Ectodermal cell (in vitro differentiated cells): ENCODE results near the gene NAMPT.

Experiments used
- H3K27ac ChIP-seq: 2 replicates; pipeline ENCODE4 v1.7.0; 2013; ENCODE audit warnings: mild to moderate bottlenecking, low read depth, low read length; ENCODE audit not compliant: insufficient read depth, poor library complexity, severe bottlenecking
- H3K27me3 ChIP-seq: 2 replicates; pipeline ENCODE4 v1.7.0; 2013; ENCODE audit warnings: mild to moderate bottlenecking, low read length; ENCODE audit not compliant: insufficient read depth, control insufficient read depth, poor library complexity, severe bottlenecking
- H3K36me3 ChIP-seq: one replicate; pipeline ENCODE4 v1.7.0; 2013; ENCODE audit warnings: low read length; ENCODE audit not compliant: control insufficient read depth, insufficient read depth
- H3K4me1 ChIP-seq: one replicate; pipeline ENCODE4 v1.7.0; 2013; ENCODE audit warnings: low read length; ENCODE audit not compliant: control insufficient read depth, insufficient read depth
- H3K4me3 ChIP-seq: 2 replicates; pipeline ENCODE4 v1.7.0; 2013; ENCODE audit warnings: low read depth, low read length, control low read depth; ENCODE audit not compliant: insufficient read depth
- H3K9me3 ChIP-seq: 2 replicates; pipeline ENCODE4 v1.7.0; 2013; ENCODE audit warnings: mild to moderate bottlenecking, low read length, moderate library complexity; ENCODE audit not compliant: control insufficient read depth
- WGBS, 2 experiments: methylation state at CpG; one replicate each; pipeline ENCODE4 v1.1.7; 2013; ENCODE audit warnings: missing lambda C conversion rate in 2 of 2; 5-methylcytosine and 5-hydroxymethylcytosine counted together

The NAMPT gene

GRCh38 chr7:106257752-106258151 lies 27.0 kb downstream of the NAMPT start:
- 91 to 95% methylated on average over 3 of the region's 3 CpGs for WGBS, 2 experiments
- peaks cover 26% of the 10 kb centered on the region for H3K36me3 ChIP-seq
- no peak overlapping the region for H3K4me3 ChIP-seq
- H3K27ac ChIP-seq: no peak overlapping the region
- no peaks in the 10 kb centered on the region for H3K27me3 ChIP-seq
- no peaks in the 10 kb centered on the region for H3K4me1 ChIP-seq
- no peaks in the 10 kb centered on the region for H3K9me3 ChIP-seq

- no peak overlapping the region for H3K27ac ChIP-seq
- no peaks in the 10 kb centered on the region for H3K4me1 ChIP-seq
- WGBS, 2 experiments: 95 to 100% methylated on average over 2 of the region's 2 CpGs
- H3K36me3 ChIP-seq: peaks cover 25% of the 10 kb centered on the region
- no peaks in the 10 kb centered on the region for H3K27me3 ChIP-seq
- no peaks in the 10 kb centered on the region for H3K9me3 ChIP-seq
- no peak overlapping the region for H3K4me3 ChIP-seq
Observed at GRCh38 chr7:106256144-106256543, 28.6 kb downstream of the NAMPT start.

GRCh38 chr7:106255246-106255645 lies 29.5 kb downstream of the NAMPT start:
- Histone ChIP-seq H3K36me3 (peaks cover 23% of the 10 kb centered on the region), H3K27me3 (no peaks in the 10 kb centered on the region), H3K9me3 (no peaks in the 10 kb centered on the region), H3K4me1 (no peaks in the 10 kb centered on the region), H3K27ac (no peak overlapping the region), H3K4me3 (no peak overlapping the region)
- WGBS, 2 experiments: 96 to 97% methylated on average over 1 of the region's 1 CpG

- H3K9me3 ChIP-seq: no peaks in the 10 kb centered on the region
- no peak overlapping the region for H3K27ac ChIP-seq
- no peak overlapping the region for H3K4me3 ChIP-seq
- WGBS, 2 experiments: 92 to 100% methylated on average over 2 to 3 of the region's 4 CpGs
- no peaks in the 10 kb centered on the region for H3K27me3 ChIP-seq
- H3K4me1 ChIP-seq: no peaks in the 10 kb centered on the region
- peaks cover 20% of the 10 kb centered on the region for H3K36me3 ChIP-seq
Observed at GRCh38 chr7:106254525-106255116, 30.2 kb downstream of the NAMPT start.

GRCh38 chr7:106252568-106252967 lies 32.2 kb downstream of the NAMPT start:
- peaks cover 9% of the 10 kb centered on the region for H3K36me3 ChIP-seq
- no peaks in the 10 kb centered on the region for H3K9me3 ChIP-seq
- no peak overlapping the region for H3K27ac ChIP-seq
- no peak overlapping the region for H3K4me3 ChIP-seq
- no CpG with 5 or more reads among the region's 3 CpGs for WGBS, 2 experiments
- H3K4me1 ChIP-seq: no peaks in the 10 kb centered on the region
- H3K27me3 ChIP-seq: no peaks in the 10 kb centered on the region

GRCh38 chr7:106249488-106249887 lies 35.3 kb downstream of the NAMPT start:
- no peaks in the 10 kb centered on the region for H3K27me3 ChIP-seq
- no peak overlapping the region for H3K27ac ChIP-seq
- no peak overlapping the region for H3K4me3 ChIP-seq
- peaks cover 14% of the 10 kb centered on the region for H3K36me3 ChIP-seq
- H3K9me3 ChIP-seq: no peaks in the 10 kb centered on the region
- no peaks in the 10 kb centered on the region for H3K4me1 ChIP-seq
- whole genome bisulfite sequencing, 2 experiments: 93 to 99% methylated on average over 3 of the region's 4 CpGs

GRCh38 chr7:106248600-106248999 lies 36.2 kb downstream of the NAMPT start:
- H3K36me3 ChIP-seq: peaks cover 14% of the 10 kb centered on the region
- no peaks in the 10 kb centered on the region for H3K4me1 ChIP-seq
- no peaks in the 10 kb centered on the region for H3K9me3 ChIP-seq
- no peak overlapping the region for H3K4me3 ChIP-seq
- no peak overlapping the region for H3K27ac ChIP-seq
- WGBS, 2 experiments: 91 to 96% methylated on average over 2 of the region's 2 CpGs
- H3K27me3 ChIP-seq: no peaks in the 10 kb centered on the region

GRCh38 chr7:106247841-106248240 lies 36.9 kb downstream of the NAMPT start:
- no peak overlapping the region for H3K27ac ChIP-seq
- no peak overlapping the region for H3K4me3 ChIP-seq
- no peaks in the 10 kb centered on the region for H3K27me3 ChIP-seq
- H3K36me3 ChIP-seq: peaks cover 14% of the 10 kb centered on the region
- WGBS, 2 experiments: 94 to 95% methylated on average over 4 of the region's 4 CpGs
- no peaks in the 10 kb centered on the region for H3K9me3 ChIP-seq
- no peaks in the 10 kb centered on the region for H3K4me1 ChIP-seq

GRCh38 chr7:106246902-106247711 lies 37.7 kb downstream of the NAMPT start:
- Histone ChIP-seq H3K9me3 (no peaks in the 10 kb centered on the region), H3K36me3 (peaks cover 14% of the 10 kb centered on the region), H3K27ac (no peak overlapping the region), H3K4me3 (no peak overlapping the region), H3K4me1 (no peaks in the 10 kb centered on the region), H3K27me3 (no peaks in the 10 kb centered on the region)
- WGBS, 2 experiments: 75 to 76% methylated on average over 5 of the region's 5 CpGs

- 95% methylated on average over 2 of the region's 2 CpGs for WGBS, 2 experiments
- no peaks in the 10 kb centered on the region for H3K27me3 ChIP-seq
- no peak overlapping the region for H3K27ac ChIP-seq
- peaks cover 9% of the 10 kb centered on the region for H3K36me3 ChIP-seq
- no peaks in the 10 kb centered on the region for H3K4me1 ChIP-seq
- H3K9me3 ChIP-seq: no peaks in the 10 kb centered on the region
- no peak overlapping the region for H3K4me3 ChIP-seq
Observed at GRCh38 chr7:106243893-106244292, 40.9 kb downstream of the NAMPT start.
